GM23338 (cell line): Measurements from ENCODE around the gene HIBADH.

Experiments used
- CTCF ChIP-seq, 2 experiments: fragments of 200-600 bp in 1 of 2; sonication (generic) in 1 of 2; conservative IDR thresholded peaks; 2 replicates each; pipeline versions ENCODE4 v1.5.1 to v1.6.1; 2016 to 2017; ENCODE audit warnings: antibody characterized with exemption in 2 of 2, low read depth in 2 of 2, mild to moderate bottlenecking in 2 of 2, moderate library complexity in 1 of 2
- EZH2 ChIP-seq: fragments of 200-600 bp; sonication (generic); IDR thresholded peaks from one replicate; pipeline ENCODE4 v1.8.0; 2017; ENCODE audit warnings: antibody characterized with exemption, mild to moderate bottlenecking, low read depth; ENCODE audit not compliant: unreplicated experiment
- EZH2phosphoT487 ChIP-seq: fragments of 200-600 bp; sonication (generic); IDR thresholded peaks from one replicate; pipeline ENCODE4 v1.8.1; 2018; ENCODE audit warnings: antibody characterized with exemption; ENCODE audit not compliant: unreplicated experiment
- NANOG ChIP-seq: IDR thresholded peaks from 2 replicates; pipeline ENCODE4 v1.6.1; 2016; ENCODE audit warnings: antibody characterized with exemption, borderline replicate concordance
- POLR2AphosphoS5 ChIP-seq: IDR thresholded peaks from 2 replicates; pipeline ENCODE4 v1.6.1; 2016; ENCODE audit warnings: antibody characterized with exemption, low read depth
- STAT1 ChIP-seq: IDR thresholded peaks from one replicate; pipeline ENCODE4 v1.6.1; 2016; ENCODE audit warnings: antibody characterized with exemption; ENCODE audit not compliant: unreplicated experiment
- TF ChIP-seq, protein P1 (sequence below): IDR thresholded peaks from one replicate; pipeline ENCODE4 v1.6.1; 2018; ENCODE audit warnings: antibody characterized with exemption; ENCODE audit not compliant: unreplicated experiment

- TF ChIP-seq STAT1, result no peak
- TF ChIP-seq POLR2AphosphoS5, result no peak
- TF ChIP-seq CTCF (conservative IDR thresholded peaks at IDR 0.05; ENCODE audit: low read depth in 2 of 2), result no peak
- TF ChIP-seq, protein P1, sequence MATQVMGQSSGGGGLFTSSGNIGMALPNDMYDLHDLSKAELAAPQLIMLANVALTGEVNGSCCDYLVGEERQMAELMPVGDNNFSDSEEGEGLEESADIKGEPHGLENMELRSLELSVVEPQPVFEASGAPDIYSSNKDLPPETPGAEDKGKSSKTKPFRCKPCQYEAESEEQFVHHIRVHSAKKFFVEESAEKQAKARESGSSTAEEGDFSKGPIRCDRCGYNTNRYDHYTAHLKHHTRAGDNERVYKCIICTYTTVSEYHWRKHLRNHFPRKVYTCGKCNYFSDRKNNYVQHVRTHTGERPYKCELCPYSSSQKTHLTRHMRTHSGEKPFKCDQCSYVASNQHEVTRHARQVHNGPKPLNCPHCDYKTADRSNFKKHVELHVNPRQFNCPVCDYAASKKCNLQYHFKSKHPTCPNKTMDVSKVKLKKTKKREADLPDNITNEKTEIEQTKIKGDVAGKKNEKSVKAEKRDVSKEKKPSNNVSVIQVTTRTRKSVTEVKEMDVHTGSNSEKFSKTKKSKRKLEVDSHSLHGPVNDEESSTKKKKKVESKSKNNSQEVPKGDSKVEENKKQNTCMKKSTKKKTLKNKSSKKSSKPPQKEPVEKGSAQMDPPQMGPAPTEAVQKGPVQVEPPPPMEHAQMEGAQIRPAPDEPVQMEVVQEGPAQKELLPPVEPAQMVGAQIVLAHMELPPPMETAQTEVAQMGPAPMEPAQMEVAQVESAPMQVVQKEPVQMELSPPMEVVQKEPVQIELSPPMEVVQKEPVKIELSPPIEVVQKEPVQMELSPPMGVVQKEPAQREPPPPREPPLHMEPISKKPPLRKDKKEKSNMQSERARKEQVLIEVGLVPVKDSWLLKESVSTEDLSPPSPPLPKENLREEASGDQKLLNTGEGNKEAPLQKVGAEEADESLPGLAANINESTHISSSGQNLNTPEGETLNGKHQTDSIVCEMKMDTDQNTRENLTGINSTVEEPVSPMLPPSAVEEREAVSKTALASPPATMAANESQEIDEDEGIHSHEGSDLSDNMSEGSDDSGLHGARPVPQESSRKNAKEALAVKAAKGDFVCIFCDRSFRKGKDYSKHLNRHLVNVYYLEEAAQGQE, result no peak
- TF ChIP-seq EZH2, result no peak
- TF ChIP-seq EZH2phosphoT487, result no peak
- TF ChIP-seq NANOG, result no peak
Measured at GRCh38 chr7:27703181-27703580, 40.5 kb upstream of the HIBADH start.
